GM23338 (cell line): ENCODE measurements around the gene RNGTT. TPM values are rescaled to one million over a fixed set of nuclear protein-coding genes. Genes with fewer than 3 reads are reported as not detected.

Experiments
- ATAC-seq: fragments of 200-7000 bp; cut with Tn5 transposase; 3 replicates; pipeline ENCODE4 v1.9.1; 2020
- DNase-seq: peaks from one replicate; pipeline ENCODE4 v3.0.0-alpha.2; 2015; ENCODE audit warnings: low spot score
- H2AFZ ChIP-seq: fragments of 200-600 bp; sonication (generic); 2 replicates; pipeline ENCODE4 v1.8.0; 2016; ENCODE audit warnings: antibody characterized with exemption, mild to moderate bottlenecking, moderate library complexity
- H3F3A ChIP-seq: fragments of 200-600 bp; sonication (generic); replicated peaks from 2 replicates; pipeline ENCODE4 v1.8.0; 2017; ENCODE audit warnings: antibody characterized with exemption, mixed run types, low read depth
- H3K27ac ChIP-seq: fragments of 200-600 bp; sonication (generic); 2 replicates; pipeline ENCODE4 v1.6.1; 2016; ENCODE audit warnings: low read depth
- H3K27me3 ChIP-seq: fragments of 200-600 bp; sonication (generic); 2 replicates; pipeline ENCODE4 v1.8.0; 2016; ENCODE audit warnings: mild to moderate bottlenecking, mixed run types, moderate library complexity; ENCODE audit not compliant: insufficient read depth
- H3K36me3 ChIP-seq: fragments of 200-600 bp; sonication (generic); 2 replicates; pipeline ENCODE4 v1.8.0; 2016; ENCODE audit warnings: mild to moderate bottlenecking; ENCODE audit not compliant: insufficient read depth
- H3K4me1 ChIP-seq: fragments of 200-600 bp; sonication (generic); 2 replicates; pipeline ENCODE4 v1.8.0; 2016; ENCODE audit warnings: mild to moderate bottlenecking, moderate library complexity; ENCODE audit not compliant: insufficient read depth
- H3K4me2 ChIP-seq: fragments of 200-600 bp; sonication (generic); 2 replicates; pipeline ENCODE4 v1.7.1; 2017; ENCODE audit warnings: mixed run types
- H3K4me3 ChIP-seq: fragments of 200-600 bp; sonication (generic); 2 replicates; pipeline ENCODE4 v1.6.1; 2016; ENCODE audit warnings: mixed run types
- H3K79me2 ChIP-seq: fragments of 200-600 bp; sonication (generic); replicated peaks from 2 replicates; pipeline ENCODE4 v1.8.0; 2017; ENCODE audit warnings: mild to moderate bottlenecking; ENCODE audit not compliant: insufficient read depth
- H3K9me2 ChIP-seq: fragments of 200-600 bp; sonication (generic); 2 replicates; pipeline ENCODE4 v1.8.0; 2017; ENCODE audit not compliant: insufficient read depth
- H4K20me1 ChIP-seq: fragments of 200-600 bp; sonication (generic); replicated peaks from 2 replicates; pipeline ENCODE4 v1.8.0; 2017; ENCODE audit warnings: mild to moderate bottlenecking; ENCODE audit not compliant: insufficient read depth
- H3K27ac Mint-ChIP-seq: 2 replicates; pipeline ENCODE4 v1.8.0; 2020; ENCODE audit warnings: inconsistent platforms, mild to moderate bottlenecking, moderate library complexity, mixed read lengths
- H3K27me3 Mint-ChIP-seq: 3 replicates; pipeline ENCODE4 v1.8.0; 2022; ENCODE audit warnings: low read depth, mild to moderate bottlenecking, moderate library complexity, mixed read lengths, inconsistent platforms; ENCODE audit not compliant: insufficient read depth, poor library complexity
- H3K36me3 Mint-ChIP-seq: 3 replicates; pipeline ENCODE4 v1.8.0; 2021; ENCODE audit warnings: low read depth, mild to moderate bottlenecking, inconsistent platforms, moderate library complexity, mixed read lengths
- H3K4me1 Mint-ChIP-seq: 3 replicates; pipeline ENCODE4 v1.8.0; 2020; ENCODE audit warnings: mild to moderate bottlenecking, inconsistent platforms, mixed read lengths
- H3K4me3 Mint-ChIP-seq: 3 replicates; pipeline ENCODE4 v1.8.0; 2021; ENCODE audit warnings: moderate library complexity, mild to moderate bottlenecking, inconsistent platforms, mixed read lengths
- H3K9me3 Mint-ChIP-seq: 3 replicates; pipeline ENCODE4 v1.8.0; 2020; ENCODE audit warnings: moderate library complexity, mild to moderate bottlenecking, inconsistent platforms, mixed read lengths
- CREB1 ChIP-seq: fragments of 250-450 bp; sonication (Bioruptor Pico); IDR thresholded peaks from 2 replicates; pipeline ENCODE4 v1.5.0; 2020; ENCODE audit warnings: low read depth, mild to moderate bottlenecking, moderate library complexity
- CTCF ChIP-seq, 2 experiments: fragments of 200-600 bp in 1 of 2; sonication (generic) in 1 of 2; conservative IDR thresholded peaks; 2 replicates each; pipeline versions ENCODE4 v1.5.1 to v1.6.1; 2016 to 2017; ENCODE audit warnings: antibody characterized with exemption in 2 of 2, low read depth in 2 of 2, mild to moderate bottlenecking in 2 of 2, moderate library complexity in 1 of 2
- ETS1 ChIP-seq: IDR thresholded peaks from 2 replicates; pipeline ENCODE4 v1.6.1; 2016; ENCODE audit warnings: antibody characterized with exemption
- EZH2 ChIP-seq: fragments of 200-600 bp; sonication (generic); IDR thresholded peaks from one replicate; pipeline ENCODE4 v1.8.0; 2017; ENCODE audit warnings: antibody characterized with exemption, mild to moderate bottlenecking, low read depth; ENCODE audit not compliant: unreplicated experiment
- EZH2phosphoT487 ChIP-seq: fragments of 200-600 bp; sonication (generic); IDR thresholded peaks from one replicate; pipeline ENCODE4 v1.8.1; 2018; ENCODE audit warnings: antibody characterized with exemption; ENCODE audit not compliant: unreplicated experiment
- JUNB ChIP-seq: IDR thresholded peaks from one replicate; pipeline ENCODE4 v1.6.1; 2016; ENCODE audit warnings: antibody characterized with exemption; ENCODE audit not compliant: unreplicated experiment
- NANOG ChIP-seq: IDR thresholded peaks from 2 replicates; pipeline ENCODE4 v1.6.1; 2016; ENCODE audit warnings: antibody characterized with exemption, borderline replicate concordance
- POLR2AphosphoS5 ChIP-seq: IDR thresholded peaks from 2 replicates; pipeline ENCODE4 v1.6.1; 2016; ENCODE audit warnings: antibody characterized with exemption, low read depth
- REST ChIP-seq: IDR thresholded peaks from one replicate; pipeline ENCODE4 v1.6.1; 2018; ENCODE audit warnings: antibody characterized with exemption; ENCODE audit not compliant: unreplicated experiment
- STAT1 ChIP-seq: IDR thresholded peaks from one replicate; pipeline ENCODE4 v1.6.1; 2016; ENCODE audit warnings: antibody characterized with exemption; ENCODE audit not compliant: unreplicated experiment
- ZNF114 ChIP-seq: fragments of 250-450 bp; sonication (Bioruptor Pico); IDR thresholded peaks from 2 replicates; pipeline ENCODE4 v1.5.0; 2020; ENCODE audit warnings: mild to moderate bottlenecking, moderate library complexity
- ZNF331 ChIP-seq: fragments of 250-450 bp; sonication (Bioruptor Pico); IDR thresholded peaks from 2 replicates; pipeline ENCODE4 v1.5.0; 2020; ENCODE audit warnings: low read depth, mild to moderate bottlenecking, moderate library complexity
- polyA plus RNA-seq: library from polyadenylated mRNA; unstranded; fragments of >200 nt; fragmentation: Nextera tagmentation; extraction: Ambion mirVana; gene quantifications from 2 replicates; pipeline ENCODE4 v1.2.1, GENCODE V29; 2016
- total RNA-seq: library from RNA; depleted of rRNA; stranded (reverse); fragments of >200 nt; shearing (Covaris generic); gene quantifications from 2 replicates; pipeline ENCODE4 v1.2.3, GENCODE V29; 2014

The RNGTT gene
- total and polyA plus RNA-seq, 2 experiments from 2014 or later = 11.2 to 29.2 TPM

- TF ChIP-seq EZH2 = no peak
- TF ChIP-seq EZH2phosphoT487 = no peak
- TF ChIP-seq STAT1 = no peak
- TF ChIP-seq REST = no peak
- TF ChIP-seq CREB1 = no peak
- TF ChIP-seq CTCF (conservative IDR thresholded peaks at IDR 0.05; ENCODE audit: low read depth in 2 of 2) = no peak
- no peak for TF ChIP-seq JUNB
- no peak for TF ChIP-seq NANOG
- TF ChIP-seq ZNF114 (CRISPR knock-in tag) = no peak
- no peak for TF ChIP-seq ZNF331
- no peak for TF ChIP-seq ETS1
Measured at GRCh38 chr6:88997327-88997726, 33.9 kb upstream of the RNGTT start (continued).

- H3K4me1 Mint-ChIP-seq = peaks cover 5% of the 10 kb centered on the region
- no peak overlapping the region for H3K4me3 ChIP-seq
- H2AFZ ChIP-seq = no peak overlapping the region
- no peaks in the 10 kb centered on the region for H3F3A ChIP-seq
- no peaks in the 10 kb centered on the region for H3K79me2 ChIP-seq
- no peak overlapping the region for H3K4me2 ChIP-seq
- no peaks in the 10 kb centered on the region for H3K36me3 ChIP-seq
- H4K20me1 ChIP-seq = no peaks in the 10 kb centered on the region
- no peak overlapping the region for H3K4me3 Mint-ChIP-seq
- H3K27me3 Mint-ChIP-seq = peaks cover 5% of the 10 kb centered on the region
- no peaks in the 10 kb centered on the region for H3K36me3 Mint-ChIP-seq
- H3K9me3 Mint-ChIP-seq = no peaks in the 10 kb centered on the region
- DNase-seq = no peak
- H3K4me1 ChIP-seq = no peaks in the 10 kb centered on the region
- no peaks in the 10 kb centered on the region for H3K27me3 ChIP-seq
- no peaks in the 10 kb centered on the region for H3K9me2 ChIP-seq
- H3K27ac Mint-ChIP-seq = no peak overlapping the region
- no peak overlapping the region for H3K27ac ChIP-seq
- ATAC-seq = no peak
- TF ChIP-seq REST (no peak), CREB1 (no peak), POLR2AphosphoS5 (no peak), JUNB (no peak), ETS1 (no peak), ZNF331 (no peak), STAT1 (no peak), CTCF (conservative IDR thresholded peaks at IDR 0.05; ENCODE audit: low read depth in 2 of 2) (no peak)
Measured at GRCh38 chr6:88992741-88993552, 29.5 kb upstream of the RNGTT start.
